Endothelial cell of umbilical vein (primary cell): ENCODE results near the gene MRPS6. TPM values are rescaled to one million over a fixed set of nuclear protein-coding genes. Genes with fewer than 3 reads are reported as not detected.

Experiments used
- BruUV-seq: library from RNA; stranded (reverse); fragments of 400-500 nt; replicated peaks from 2 replicates; lab custom pipeline; 2021; lab: Mats Ljungman, UMichigan
- CTCF ChIA-PET: fragments of 300-600, 350-600 bp; sonication (Branson Sonifier 250); formaldehyde crosslinking; loops from one replicate; lab custom pipeline; 2021; ENCODE audit warnings: antibody characterized with exemption, inconsistent platforms; lab: Charles Lee
- POLR2A ChIA-PET: fragments of 300-600, 350-600 bp; sonication (Branson Sonifier 250); formaldehyde crosslinking; loops from one replicate; lab custom pipeline; 2021; ENCODE audit warnings: antibody characterized with exemption, inconsistent platforms; lab: Charles Lee
- DNase-seq: peaks from one replicate; pipeline ENCODE4 v3.0.0-alpha.2; 2011; ENCODE audit warnings: low read depth, low spot score
- FAIRE-seq: peaks from 2 replicates; lab custom pipeline; 2011; peaks lifted over from hg19 to GRCh38; lab: Jason Lieb, UNC
- H2AFZ ChIP-seq: 2 replicates; pipeline ENCODE4 v1.6.0; 2012; ENCODE audit warnings: low read depth, low read length, control low read depth, inconsistent platforms
- H3K27ac ChIP-seq: 2 replicates; pipeline ENCODE4 v1.5.1; 2011; ENCODE audit warnings: low read depth, mild to moderate bottlenecking, control low read depth, low read length, moderate library complexity; ENCODE audit not compliant: insufficient read depth
- H3K27me3 ChIP-seq, 2 experiments: 2 replicates each; pipeline versions ENCODE4 v1.6.0 to v1.6.1; 2011; ENCODE audit warnings: low read length in 2 of 2, mixed read lengths in 1 of 2; ENCODE audit not compliant: control insufficient read depth in 2 of 2, insufficient read depth in 2 of 2
- H3K36me3 ChIP-seq, 2 experiments: 2 replicates in 1 of 2; 3 replicates in 1 of 2; pipeline ENCODE4 v1.5.1; 2011; ENCODE audit warnings: low read length in 2 of 2, mild to moderate bottlenecking in 1 of 2, moderate library complexity in 1 of 2; ENCODE audit not compliant: control insufficient read depth in 2 of 2, insufficient read depth in 2 of 2; ENCODE audit errors: extremely low read depth in 1 of 2
- H3K4me1 ChIP-seq: 3 replicates; pipeline ENCODE4 v1.5.1; 2011; ENCODE audit warnings: mild to moderate bottlenecking, low read length; ENCODE audit not compliant: control insufficient read depth, insufficient read depth; ENCODE audit errors: extremely low read depth
- H3K4me2 ChIP-seq: 2 replicates; pipeline ENCODE4 v1.6.1; 2011; ENCODE audit warnings: low read length, control low read depth, mixed read lengths; ENCODE audit not compliant: insufficient read depth
- H3K4me3 ChIP-seq, 3 experiments: fragments of 200-600 bp in 1 of 3; sonication (generic), shearing (Covaris generic) in 1 of 3; replicated peaks in 1 of 3; 2 replicates each; pipeline ENCODE4 v1.5.1; 2011 to 2016; ENCODE audit warnings: control low read depth in 3 of 3, low read length in 3 of 3, mild to moderate bottlenecking in 2 of 3, inconsistent platforms in 1 of 3, low read depth in 1 of 3, moderate library complexity in 1 of 3; ENCODE audit not compliant: insufficient read depth in 1 of 3
- H3K79me2 ChIP-seq: 2 replicates; pipeline ENCODE4 v1.6.0; 2012; ENCODE audit warnings: low read length, inconsistent platforms; ENCODE audit not compliant: control insufficient read depth, insufficient read depth
- H3K9ac ChIP-seq: replicated peaks from 2 replicates; pipeline ENCODE3; 2011; ENCODE audit warnings: low read length, control low read depth; ENCODE audit not compliant: insufficient read depth; ENCODE audit errors: extremely low read depth
- H3K9me1 ChIP-seq: replicated peaks from 3 replicates; pipeline ENCODE4 v1.6.0; 2011; ENCODE audit warnings: mild to moderate bottlenecking, low read length; ENCODE audit not compliant: control insufficient read depth, insufficient read depth; ENCODE audit errors: extremely low read depth
- H3K9me3 ChIP-seq: replicated peaks from 2 replicates; pipeline ENCODE4 v1.5.1; 2012; ENCODE audit warnings: low read length, inconsistent platforms; ENCODE audit not compliant: control insufficient read depth, insufficient read depth
- H4K20me1 ChIP-seq: replicated peaks from 2 replicates; pipeline ENCODE3; 2011; ENCODE audit warnings: mild to moderate bottlenecking, low read length; ENCODE audit not compliant: control insufficient read depth, insufficient read depth; ENCODE audit errors: extremely low read depth
- EZH2 ChIP-seq: IDR thresholded peaks from 2 replicates; pipeline ENCODE4 v1.6.1; 2012; ENCODE audit warnings: borderline replicate concordance, low read depth, mild to moderate bottlenecking, moderate library complexity, low read length, inconsistent platforms; ENCODE audit not compliant: severe bottlenecking
- FOS ChIP-seq: IDR thresholded peaks from 2 replicates; pipeline ENCODE4 v1.6.1; 2011; ENCODE audit warnings: mild to moderate bottlenecking, low read length, moderate library complexity, borderline replicate concordance; ENCODE audit not compliant: insufficient read depth
- GATA2 ChIP-seq: IDR thresholded peaks from 2 replicates; pipeline ENCODE4 v1.7.0; 2011; ENCODE audit warnings: low read depth, mild to moderate bottlenecking, moderate library complexity, mixed read lengths, low read length; ENCODE audit not compliant: insufficient read length, insufficient read depth
- JUN ChIP-seq: IDR thresholded peaks from 2 replicates; pipeline ENCODE4 v1.6.1; 2011; ENCODE audit warnings: borderline replicate concordance, low read depth; ENCODE audit not compliant: insufficient read length, insufficient read depth
- MYC ChIP-seq: IDR thresholded peaks from one replicate; pipeline ENCODE4 v1.6.1; 2011; ENCODE audit warnings: mild to moderate bottlenecking, low read depth, low read length
- POLR2A ChIP-seq: IDR thresholded peaks from 2 replicates; pipeline ENCODE4 v1.6.1; 2012; ENCODE audit warnings: low read depth, mild to moderate bottlenecking, control low read depth, low read length
- POLR2AphosphoS5 ChIP-seq: IDR thresholded peaks from 2 replicates; pipeline ENCODE4 v1.6.1; 2012; ENCODE audit warnings: low read depth, mild to moderate bottlenecking, control low read depth, low read length, moderate library complexity; ENCODE audit not compliant: insufficient read depth
- dilution Hi-C: fragments of 300-500 bp; cut with MboI; formaldehyde crosslinking; loops from one replicate; pipeline ENCODE4 v1.15.0; 2019; ENCODE audit warnings: low sequenced_read_pairs; ENCODE audit not compliant: extremely low pct_ligation_motif_present
- intact Hi-C: fragments of 100-400 bp; cut with micrococcal nuclease; formaldehyde crosslinking; loops from one replicate; pipeline ENCODE4 v1.10.0; 2022
- polyA plus RNA-seq, 4 experiments: library from polyadenylated mRNA; depleted of rRNA in 3 of 4; stranded (reverse) in 3 of 4; unstranded in 1 of 4; fragments of >200 nt; gene quantifications; 2 replicates each; pipeline versions ENCODE4 v1.2.1 to v1.2.3, GENCODE V29; 2011 to 2012; ENCODE audit warnings: missing spikeins in 1 of 4
- total RNA-seq: library from RNA; stranded (reverse); gene quantifications from 2 replicates; pipeline ENCODE4 v1.2.3, GENCODE V29; 2021
- TF ChIP-seq, protein P1 (sequence below): IDR thresholded peaks from 2 replicates; pipeline ENCODE4 v1.6.1; 2011; ENCODE audit not compliant: insufficient read depth, insufficient read length
- TF ChIP-seq, protein P2 (sequence below), 2 donors: IDR thresholded peaks; 1 replicate in 1 of 2; 2 replicates in 1 of 2; pipeline ENCODE4 v1.5.1; 2011; ENCODE audit warnings: low read length in 2 of 2, mild to moderate bottlenecking in 2 of 2, moderate library complexity in 2 of 2, control low read depth in 1 of 2, inconsistent platforms in 1 of 2, low read depth in 1 of 2; ENCODE audit not compliant: insufficient read depth in 1 of 2; ENCODE audit errors: extremely low read depth in 1 of 2

The MRPS6 gene
- total and polyA plus RNA-seq, 2 donors (not counting 3 experiments of a cell fraction or from before 2014, with no cell fraction given) = 19.8 to 37.2 TPM

DNA sequence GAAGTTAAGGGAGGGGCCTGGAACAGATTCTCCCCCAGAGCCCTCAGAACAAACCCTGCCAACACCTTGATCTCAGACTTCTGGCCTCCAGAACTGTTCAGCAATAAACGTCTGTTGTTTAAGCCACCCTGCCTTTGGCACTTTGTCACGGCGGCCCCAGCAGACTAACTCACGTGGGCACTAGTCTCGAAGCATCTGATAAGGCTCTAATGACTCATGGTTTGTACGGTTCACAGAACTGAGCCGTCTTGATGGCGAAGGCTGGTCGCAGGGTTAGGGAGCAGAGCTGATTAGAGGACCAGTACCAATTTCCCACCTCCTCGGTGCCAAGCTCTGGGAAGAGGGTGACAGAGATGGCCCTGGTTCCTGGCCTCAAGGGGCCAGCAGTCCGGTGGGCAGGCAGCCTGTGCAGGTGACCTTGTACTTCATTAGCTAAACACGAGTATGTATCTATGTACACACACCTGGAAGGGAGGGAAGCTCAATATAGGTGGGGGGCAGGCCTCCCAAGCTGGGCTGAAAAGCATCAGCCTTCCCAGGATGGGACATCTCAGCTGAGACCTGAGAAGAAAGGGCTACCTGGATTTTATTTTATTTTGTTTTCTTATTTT lies 112.8 kb downstream of the MRPS6 start:
- Histone ChIP-seq H3K4me2 (no peak overlapping the region), H3K9ac (no peak overlapping the region), H3K4me3 (no peak overlapping the region), H3K27me3 (peaks cover 0 to 2% of the 10 kb centered on the region in 2 experiments), H3K79me2 (no peaks in the 10 kb centered on the region), H3K36me3 (no peaks in the 10 kb centered on the region), H3K27ac (no peak overlapping the region), H3K4me1 (no peaks in the 10 kb centered on the region), H3K9me1 (no peaks in the 10 kb centered on the region), H2AFZ (no peak overlapping the region), H4K20me1 (no peaks in the 10 kb centered on the region), H3K9me3 (no peaks in the 10 kb centered on the region)
- dilution Hi-C loops (no loop called here), intact Hi-C loops (no loop called here)
- CTCF ChIA-PET = no interaction called here
- no peak for DNase-seq
- FAIRE-seq = no peak
- no peak for TF ChIP-seq POLR2AphosphoS5
- no TSS peak for BruUV-seq
- POLR2A ChIA-PET = no interaction called here

DNA sequence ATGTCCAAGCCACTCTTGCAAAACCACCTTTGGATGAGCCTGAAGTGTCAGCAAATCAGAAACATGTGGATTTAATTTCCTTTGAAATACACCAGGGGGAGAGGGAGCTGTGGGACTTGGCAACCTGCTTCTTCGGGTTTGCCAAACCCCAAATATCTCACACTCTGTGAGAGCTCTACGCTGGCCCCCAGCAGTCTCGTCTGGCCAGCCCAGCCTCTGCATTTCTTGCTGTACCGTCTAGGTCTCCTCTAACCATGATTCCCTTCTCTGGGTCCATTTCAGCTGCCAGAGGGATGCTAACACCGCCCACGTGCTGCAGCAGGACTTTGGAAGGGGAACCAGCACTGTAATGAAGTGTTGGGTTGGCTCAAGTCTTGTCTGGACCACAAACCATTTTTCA lies 114.6 kb downstream of the MRPS6 start:
- Histone ChIP-seq H3K4me3 (no peak overlapping the region), H2AFZ (no peak overlapping the region), H3K9ac (no peak overlapping the region), H3K79me2 (no peaks in the 10 kb centered on the region), H4K20me1 (no peaks in the 10 kb centered on the region), H3K9me3 (no peaks in the 10 kb centered on the region), H3K27ac (no peak overlapping the region), H3K4me1 (no peaks in the 10 kb centered on the region), H3K27me3 (peaks cover 0 to 2% of the 10 kb centered on the region in 2 experiments), H3K36me3 (no peaks in the 10 kb centered on the region), H3K4me2 (no peak overlapping the region), H3K9me1 (no peaks in the 10 kb centered on the region)
- no peak for DNase-seq
- FAIRE-seq = no peak
- intact Hi-C loops = no loop called here
- TF ChIP-seq, protein P1, sequence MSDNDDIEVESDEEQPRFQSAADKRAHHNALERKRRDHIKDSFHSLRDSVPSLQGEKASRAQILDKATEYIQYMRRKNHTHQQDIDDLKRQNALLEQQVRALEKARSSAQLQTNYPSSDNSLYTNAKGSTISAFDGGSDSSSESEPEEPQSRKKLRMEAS = no peak
- TF ChIP-seq, protein P2, sequence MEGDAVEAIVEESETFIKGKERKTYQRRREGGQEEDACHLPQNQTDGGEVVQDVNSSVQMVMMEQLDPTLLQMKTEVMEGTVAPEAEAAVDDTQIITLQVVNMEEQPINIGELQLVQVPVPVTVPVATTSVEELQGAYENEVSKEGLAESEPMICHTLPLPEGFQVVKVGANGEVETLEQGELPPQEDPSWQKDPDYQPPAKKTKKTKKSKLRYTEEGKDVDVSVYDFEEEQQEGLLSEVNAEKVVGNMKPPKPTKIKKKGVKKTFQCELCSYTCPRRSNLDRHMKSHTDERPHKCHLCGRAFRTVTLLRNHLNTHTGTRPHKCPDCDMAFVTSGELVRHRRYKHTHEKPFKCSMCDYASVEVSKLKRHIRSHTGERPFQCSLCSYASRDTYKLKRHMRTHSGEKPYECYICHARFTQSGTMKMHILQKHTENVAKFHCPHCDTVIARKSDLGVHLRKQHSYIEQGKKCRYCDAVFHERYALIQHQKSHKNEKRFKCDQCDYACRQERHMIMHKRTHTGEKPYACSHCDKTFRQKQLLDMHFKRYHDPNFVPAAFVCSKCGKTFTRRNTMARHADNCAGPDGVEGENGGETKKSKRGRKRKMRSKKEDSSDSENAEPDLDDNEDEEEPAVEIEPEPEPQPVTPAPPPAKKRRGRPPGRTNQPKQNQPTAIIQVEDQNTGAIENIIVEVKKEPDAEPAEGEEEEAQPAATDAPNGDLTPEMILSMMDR (IDR thresholded peaks at IDR 0.05; ENCODE audit: extremely low read depth in 1 of 2, insufficient read depth in 1 of 2, low read depth in 1 of 2, low read length in 2 of 2) = no peak
- TF ChIP-seq MYC = no peak
- TF ChIP-seq EZH2 = no peak
- TF ChIP-seq JUN = no peak
- no peak for TF ChIP-seq GATA2
- TF ChIP-seq POLR2AphosphoS5 = no peak
- no peak for TF ChIP-seq FOS
- no peak for TF ChIP-seq POLR2A
- CTCF ChIA-PET = no interaction called here
- BruUV-seq = no TSS peak
- dilution Hi-C loops = no loop called here
- POLR2A ChIA-PET = no interaction called here
